Thoracic aorta (tissue), 2 donors: ENCODE data around the gene TMEM38A. TPM values are rescaled to one million over a fixed set of nuclear protein-coding genes. Genes with fewer than 3 reads are reported as not detected.

ENCODE experiments used
- ATAC-seq: fragments of 150-250 bp; one replicate; pipeline ENCODE4 v1.8.0; 2017; ENCODE audit warnings: low read depth; ENCODE audit not compliant: insufficient number of reproducible peaks, low FRiP score
- DNase-seq: peaks from one replicate; pipeline ENCODE4 v3.0.0-alpha.2; 2020; ENCODE audit warnings: low spot score
- H3K27ac ChIP-seq, 2 donors: fragments of 200-600 bp; sonication (generic); 1 replicate in 1 of 2; 2 replicates in 1 of 2; pipeline ENCODE4 v1.5.1; 2016; ENCODE audit warnings: mild to moderate bottlenecking in 2 of 2, moderate library complexity in 2 of 2
- H3K27me3 ChIP-seq: fragments of 200-600 bp; sonication (generic); replicated peaks from 2 replicates; pipeline ENCODE4 v1.6.0; 2016; ENCODE audit warnings: mild to moderate bottlenecking; ENCODE audit not compliant: insufficient read depth
- H3K36me3 ChIP-seq: fragments of 200-600 bp; sonication (generic); one replicate; pipeline ENCODE4 v1.5.1; 2016
- H3K4me1 ChIP-seq, 2 donors: fragments of 200-600 bp; sonication (generic); 1 replicate in 1 of 2; 2 replicates in 1 of 2; pipeline versions ENCODE4 v1.5.1 to v1.6.0; 2016; ENCODE audit warnings: low read depth in 2 of 2, mild to moderate bottlenecking in 1 of 2; ENCODE audit not compliant: control insufficient read depth in 1 of 2
- H3K4me3 ChIP-seq: fragments of 200-600 bp; sonication (generic); 2 replicates; pipeline ENCODE4 v1.5.1; 2016; ENCODE audit warnings: mild to moderate bottlenecking
- H3K9me3 ChIP-seq: fragments of 200-600 bp; sonication (generic); 2 replicates; pipeline ENCODE4 v1.5.1; 2016
- CTCF ChIP-seq: fragments of 200-600 bp; sonication (generic); IDR thresholded peaks from one replicate; pipeline ENCODE4 v1.5.1; 2019; ENCODE audit warnings: antibody characterized with exemption
- total RNA-seq, 2 donors: library from RNA; depleted of rRNA; stranded (reverse); fragments of >200 nt; gene quantifications; one replicate each; pipeline versions ENCODE4 v1.1.0 to v1.2.3, GENCODE V29; 2016

The TMEM38A gene
- total RNA-seq, 2 donors from 2014 or later = 7.6 to 11.9 TPM

GRCh38 chr19:16623066-16623465 is 37.9 kb upstream of the TMEM38A start:
- H3K4me3 ChIP-seq = no peak overlapping the region
- TF ChIP-seq CTCF = no peak
- ATAC-seq (no peak), DNase-seq (no peak)
- H3K27me3 ChIP-seq = no peaks in the 10 kb centered on the region
- H3K4me1 ChIP-seq = peaks cover 14 to 36% of the 10 kb centered on the region in 2 donors
- no peaks in the 10 kb centered on the region for H3K9me3 ChIP-seq
- H3K36me3 ChIP-seq = no peaks in the 10 kb centered on the region
- H3K27ac ChIP-seq = no peak overlapping the region

- no peak overlapping the region for H3K4me3 ChIP-seq
- DNase-seq (no peak), ATAC-seq (no peak)
- no peaks in the 10 kb centered on the region for H3K9me3 ChIP-seq
- no peak for TF ChIP-seq CTCF
- H3K27me3 ChIP-seq = no peaks in the 10 kb centered on the region
- H3K27ac ChIP-seq = no peak overlapping the region
- no peaks in the 10 kb centered on the region for H3K36me3 ChIP-seq
- H3K4me1 ChIP-seq = peaks cover 14 to 36% of the 10 kb centered on the region in 2 donors
Measured at GRCh38 chr19:16623576-16623975, 37.4 kb upstream of the TMEM38A start.

- H3K4me1 ChIP-seq = peaks cover 16 to 35% of the 10 kb centered on the region in 2 donors
- H3K4me3 ChIP-seq = no peak overlapping the region
- no peaks in the 10 kb centered on the region for H3K9me3 ChIP-seq
- DNase-seq (no peak), ATAC-seq (no peak)
- no peaks in the 10 kb centered on the region for H3K36me3 ChIP-seq
- no peak overlapping the region for H3K27ac ChIP-seq
- no peaks in the 10 kb centered on the region for H3K27me3 ChIP-seq
- no peak for TF ChIP-seq CTCF
Measured at GRCh38 chr19:16624236-16624635, 36.7 kb upstream of the TMEM38A start.

- Histone ChIP-seq H3K27me3 (no peaks in the 10 kb centered on the region), H3K36me3 (no peaks in the 10 kb centered on the region), H3K4me3 (no peak overlapping the region), H3K9me3 (no peaks in the 10 kb centered on the region), H3K27ac (no peak overlapping the region), H3K4me1 (peaks cover 16 to 30% of the 10 kb centered on the region in 2 donors)
- no peak for DNase-seq
- ATAC-seq = no peak
- no peak for TF ChIP-seq CTCF
Measured at GRCh38 chr19:16625163-16625958, 35.6 kb upstream of the TMEM38A start.

GRCh38 chr19:16626796-16627192 is 34.1 kb upstream of the TMEM38A start:
- H3K36me3 ChIP-seq = no peaks in the 10 kb centered on the region
- DNase-seq = no peak
- peak overlapping the region; percentile 96 for H3K4me3 ChIP-seq
- H3K27ac ChIP-seq = peak overlapping the region in 1 of 2 donors; percentile 67
- H3K9me3 ChIP-seq = no peaks in the 10 kb centered on the region
- no peak for ATAC-seq
- no peaks in the 10 kb centered on the region for H3K27me3 ChIP-seq
- TF ChIP-seq CTCF = no peak
- peaks cover 16 to 28% of the 10 kb centered on the region in 2 donors for H3K4me1 ChIP-seq
